H1 (cell line): Measurements from ENCODE around the gene OLFML2B. TPM values are rescaled to one million over a fixed set of nuclear protein-coding genes. Genes with fewer than 3 reads are reported as not detected.

Experiments
- CTCF ChIA-PET: fragments of 300-600 bp; sonication (Branson Sonifier 250); formaldehyde crosslinking; loops from one replicate; lab custom pipeline; 2021; ENCODE audit not compliant: partially characterized antibody; lab: Charles Lee
- POLR2A ChIA-PET: fragments of 300-600 bp; sonication (Branson Sonifier 250); formaldehyde crosslinking; loops from one replicate; lab custom pipeline; 2021; ENCODE audit warnings: inconsistent platforms; ENCODE audit not compliant: partially characterized antibody; lab: Charles Lee
- DNase-seq, 2 experiments: peaks; one replicate each; pipeline versions ENCODE4 v3.0.0 to v3.0.0-alpha.2; 2010 to 2022; ENCODE audit warnings: low spot score in 2 of 2, low read depth in 1 of 2, mixed read lengths in 1 of 2
- FAIRE-seq: peaks from 2 replicates; lab custom pipeline; 2011; peaks lifted over from hg19 to GRCh38; lab: Jason Lieb, UNC
- H2AFZ ChIP-seq: 2 replicates; pipeline ENCODE4 v1.8.1; 2012; ENCODE audit warnings: low read length, inconsistent platforms
- H2AK5ac ChIP-seq: 2 replicates; pipeline ENCODE4 v1.6.1; 2013; ENCODE audit warnings: low read depth, low read length
- H2BK120ac ChIP-seq: replicated peaks from 2 replicates; pipeline ENCODE3; 2013; ENCODE audit warnings: low read depth, low read length, inconsistent platforms
- H2BK12ac ChIP-seq: 2 replicates; pipeline ENCODE4 v1.6.1; 2013; ENCODE audit warnings: low read depth, low read length
- H2BK15ac ChIP-seq: 2 replicates; pipeline ENCODE4 v1.6.1; 2013; ENCODE audit warnings: low read length
- H2BK20ac ChIP-seq: 2 replicates; pipeline ENCODE4 v1.6.1; 2013; ENCODE audit warnings: low read length
- H2BK5ac ChIP-seq: 2 replicates; pipeline ENCODE4 v1.6.1; 2013; ENCODE audit warnings: low read depth, low read length
- H3K14ac ChIP-seq: 2 replicates; pipeline ENCODE4 v1.6.1; 2013; ENCODE audit warnings: inconsistent platforms; ENCODE audit not compliant: insufficient read length
- H3K18ac ChIP-seq: 2 replicates; pipeline ENCODE4 v1.6.1; 2013; ENCODE audit warnings: low read length; ENCODE audit errors: extremely low read depth
- H3K23ac ChIP-seq: 2 replicates; pipeline ENCODE4 v1.6.1; 2013; ENCODE audit warnings: inconsistent platforms; ENCODE audit not compliant: insufficient read length
- H3K23me2 ChIP-seq: 2 replicates; pipeline ENCODE4 v1.6.1; 2013; ENCODE audit warnings: low read depth, low read length
- H3K27ac ChIP-seq: 2 replicates; pipeline ENCODE4 v1.6.1; 2011; ENCODE audit warnings: low read depth, low read length, inconsistent platforms
- H3K27me3 ChIP-seq, 4 experiments: replicated peaks in 1 of 4; 1 replicate in 1 of 4; 2 replicates in 3 of 4; pipeline versions ENCODE4 v1.6.1 to v1.8.1; 2011 to 2013; ENCODE audit warnings: low read length in 3 of 4, mild to moderate bottlenecking in 3 of 4, inconsistent platforms in 2 of 4, mixed read lengths in 2 of 4, moderate library complexity in 1 of 4; ENCODE audit not compliant: control insufficient read depth in 3 of 4, insufficient read depth in 3 of 4; ENCODE audit errors: extremely low read depth in 1 of 4
- H3K36me3 ChIP-seq, 4 experiments: 2 replicates each; pipeline versions ENCODE4 v1.6.1 to v1.8.1; 2011 to 2013; ENCODE audit warnings: mild to moderate bottlenecking in 4 of 4, low read length in 3 of 4, moderate library complexity in 2 of 4, control low read depth in 1 of 4, inconsistent platforms in 1 of 4; ENCODE audit not compliant: insufficient read depth in 4 of 4, control insufficient read depth in 2 of 4
- H3K4ac ChIP-seq: replicated peaks from 2 replicates; pipeline ENCODE3; 2013; ENCODE audit warnings: low read length, low read depth, mixed read lengths, inconsistent platforms; ENCODE audit not compliant: insufficient read length
- H3K4me1 ChIP-seq, 4 experiments: replicated peaks in 1 of 4; 1 replicate in 1 of 4; 2 replicates in 3 of 4; pipeline versions ENCODE4 v1.6.1 to v1.8.1; 2011 to 2013; ENCODE audit warnings: low read length in 3 of 4, inconsistent platforms in 2 of 4, mixed read lengths in 1 of 4; ENCODE audit not compliant: insufficient read depth in 4 of 4, control insufficient read depth in 3 of 4
- H3K4me2 ChIP-seq, 2 experiments: 2 replicates each; pipeline versions ENCODE4 v1.6.1 to v1.8.1; 2011 to 2013; ENCODE audit warnings: low read depth in 2 of 2, low read length in 2 of 2, control low read depth in 1 of 2, inconsistent platforms in 1 of 2, mild to moderate bottlenecking in 1 of 2; ENCODE audit not compliant: insufficient read depth in 1 of 2
- H3K4me3 ChIP-seq, 4 experiments: fragments of 200-600, 300-600 bp in 1 of 4; sonication (generic), shearing (Covaris generic), sonication (Bioruptor Twin) in 1 of 4; 2 replicates each; pipeline versions ENCODE4 v1.5.1 to v1.8.1; 2011 to 2016; ENCODE audit warnings: low read length in 4 of 4, low read depth in 3 of 4, control low read depth in 2 of 4, inconsistent platforms in 2 of 4, mild to moderate bottlenecking in 2 of 4, mixed read lengths in 1 of 4, moderate library complexity in 1 of 4; ENCODE audit not compliant: insufficient read depth in 2 of 4; ENCODE audit errors: extremely low read depth in 1 of 4
- H3K56ac ChIP-seq: replicated peaks from 2 replicates; pipeline ENCODE3; 2013; ENCODE audit warnings: low read depth, mild to moderate bottlenecking, mixed read lengths, low read length, inconsistent platforms; ENCODE audit not compliant: insufficient read length
- H3K79me1 ChIP-seq: 2 replicates; pipeline ENCODE4 v1.6.1; 2013; ENCODE audit warnings: low read depth, low read length, control low read depth
- H3K79me2 ChIP-seq, 2 experiments: 2 replicates each; pipeline versions ENCODE4 v1.6.1 to v1.8.1; 2012 to 2013; ENCODE audit warnings: low read length in 2 of 2, mild to moderate bottlenecking in 2 of 2, inconsistent platforms in 1 of 2; ENCODE audit not compliant: insufficient read depth in 2 of 2, control insufficient read depth in 1 of 2
- H3K9ac ChIP-seq, 4 experiments: replicated peaks in 1 of 4; 1 replicate in 1 of 4; 2 replicates in 3 of 4; pipeline versions ENCODE4 v1.6.1 to v1.8.1; 2011 to 2013; ENCODE audit warnings: low read depth in 3 of 4, low read length in 3 of 4, control low read depth in 2 of 4, mild to moderate bottlenecking in 2 of 4, moderate library complexity in 2 of 4, inconsistent platforms in 1 of 4; ENCODE audit errors: extremely low read depth in 1 of 4
- H3K9me3 ChIP-seq, 2 experiments: 2 replicates each; pipeline versions ENCODE4 v1.6.1 to v1.8.1; 2012 to 2013; ENCODE audit warnings: mild to moderate bottlenecking in 2 of 2, moderate library complexity in 2 of 2, control low read depth in 1 of 2, inconsistent platforms in 1 of 2, low read depth in 1 of 2, low read length in 1 of 2, mixed read lengths in 1 of 2; ENCODE audit not compliant: insufficient read depth in 2 of 2
- H4K20me1 ChIP-seq, 2 experiments: replicated peaks in 1 of 2; 2 replicates each; pipeline versions ENCODE3 to v1.8.1; 2011 to 2013; ENCODE audit warnings: inconsistent platforms in 2 of 2, low read length in 2 of 2, mild to moderate bottlenecking in 1 of 2; ENCODE audit not compliant: insufficient read depth in 2 of 2, control insufficient read depth in 1 of 2
- H4K5ac ChIP-seq: 2 replicates; pipeline ENCODE4 v1.6.1; 2013; ENCODE audit warnings: low read length, low read depth, mixed read lengths, inconsistent platforms; ENCODE audit not compliant: insufficient read length
- H4K8ac ChIP-seq: 2 replicates; pipeline ENCODE4 v1.8.0; 2013; ENCODE audit warnings: mild to moderate bottlenecking, moderate library complexity, low read length, inconsistent platforms; ENCODE audit not compliant: insufficient read depth; ENCODE audit errors: extremely low read depth
- H4K91ac ChIP-seq: replicated peaks from 2 replicates; pipeline ENCODE3; 2013; ENCODE audit warnings: low read length, mixed read lengths, inconsistent platforms; ENCODE audit not compliant: insufficient read length
- BRCA1 ChIP-seq: IDR thresholded peaks from 2 replicates; pipeline ENCODE4 v1.6.1; 2012; ENCODE audit warnings: low read depth, low read length, improper control_type of control experiment
- EZH2 ChIP-seq: fragments of 200-600 bp; sonication (generic); IDR thresholded peaks from 2 replicates; pipeline ENCODE4 v1.7.1; 2012; ENCODE audit warnings: low read depth, mild to moderate bottlenecking, moderate library complexity, low read length, inconsistent platforms; ENCODE audit not compliant: severe bottlenecking
- HDAC2 ChIP-seq, 2 experiments: fragments of 300-600 bp in 1 of 2; sonication (generic) in 1 of 2; IDR thresholded peaks; 2 replicates each; pipeline ENCODE4 v1.6.1; 2011 to 2012; ENCODE audit warnings: low read depth in 2 of 2, low read length in 2 of 2, mild to moderate bottlenecking in 2 of 2, moderate library complexity in 2 of 2, borderline replicate concordance in 1 of 2, inconsistent platforms in 1 of 2
- NRF1 ChIP-seq: IDR thresholded peaks from 2 replicates; pipeline ENCODE4 v1.6.1; 2011; ENCODE audit warnings: mild to moderate bottlenecking, low read depth, low read length, improper control_type of control experiment
- WGBS, 2 experiments: shearing (Covaris generic) in 1 of 2; methylation state at CpG; one replicate each; pipeline versions ENCODE4 v1.1.6 to v1.1.7; 2013 to 2015; ENCODE audit warnings: low lambda C conversion rate in 2 of 2, mixed read lengths in 2 of 2, inconsistent platforms in 1 of 2, low coverage in 1 of 2, missing lambda C conversion rate in 1 of 2; ENCODE audit not compliant: insufficient replicate concordance in 2 of 2, insufficient coverage in 1 of 2, insufficient read length in 1 of 2; ENCODE audit errors: extremely low coverage in 1 of 2, missing lambda C conversion rate in 1 of 2; 5-methylcytosine and 5-hydroxymethylcytosine counted together
- polyA plus RNA-seq, 7 experiments: library from polyadenylated mRNA; depleted of rRNA in 3 of 7; stranded (reverse) in 5 of 7; unstranded in 2 of 7; fragments of >200 nt in 5 of 7; fragments of 200-250 nt in 2 of 7; gene quantifications; 1 replicate in 5 of 7; 2 replicates in 1 of 7; 4 replicates in 1 of 7; pipeline versions ENCODE4 v1.2.1 to v1.2.3, GENCODE V29; 2011 to 2013; ENCODE audit warnings: missing spikeins in 2 of 7, mixed read lengths in 2 of 7
- total RNA-seq: library from RNA; stranded (reverse); fragmentation: NEBNext Ultra II Directional; extraction: Animal tissue kit (Norgen Biotek cat#: 25700); gene quantifications from 2 replicates; pipeline ENCODE4 v1.2.1, GENCODE V29; 2021

Gene OLFML2B
- total and polyA plus RNA-seq, 2 of the 8 experiments (the other 6 are each of a cell fraction or from before 2014, with no cell fraction given): 6.5 to 10.4 TPM

GRCh38 chr1:161999301-162000052 lies 24.2 kb downstream of the OLFML2B start:
- no peak overlapping the region for H3K56ac ChIP-seq
- no peak overlapping the region for H4K8ac ChIP-seq
- H3K4me2 ChIP-seq: no peak overlapping the region
- ChIA-PET POLR2A (interaction anchor here (0.6 kb wide), 1 partner anchor 497 kb away, joined by 3 read pairs; no protein-coding TSS in a partner anchor), CTCF (interaction anchor here (1.0 kb wide), 1 partner anchor 38 kb away, joined by 5 read pairs; no protein-coding TSS in a partner anchor)
- H3K9me3 ChIP-seq: no peaks in the 10 kb centered on the region
- H2BK20ac ChIP-seq: no peak overlapping the region
- H2BK12ac ChIP-seq: no peak overlapping the region
- no peak overlapping the region for H3K14ac ChIP-seq
- no peaks in the 10 kb centered on the region for H3K79me1 ChIP-seq
- H3K4me1 ChIP-seq: no peaks in the 10 kb centered on the region
- no peaks in the 10 kb centered on the region for H3K23me2 ChIP-seq
- no peak overlapping the region for H4K91ac ChIP-seq
- H2BK5ac ChIP-seq: no peak overlapping the region
- no peak for FAIRE-seq
- no peak overlapping the region for H3K4me3 ChIP-seq
- WGBS, 2 experiments: 88% methylated on average over 8 of the region's 8 CpGs; no CpG with 5 or more reads in 1 of the 2 experiments
- H2AFZ ChIP-seq: no peak overlapping the region
- no peak overlapping the region for H3K4ac ChIP-seq
- H3K36me3 ChIP-seq: no peaks in the 10 kb centered on the region; a peak in 2 of 8 replicates
- H2BK120ac ChIP-seq: no peak overlapping the region
- no peak overlapping the region for H3K23ac ChIP-seq
- no peak overlapping the region for H3K9ac ChIP-seq
- no peak overlapping the region for H4K5ac ChIP-seq
- DNase-seq: no peak
- no peak overlapping the region; the same call in 1 of the 2 replicates for H3K18ac ChIP-seq
- no peaks in the 10 kb centered on the region for H4K20me1 ChIP-seq
- no peak overlapping the region for H3K27ac ChIP-seq
- H3K27me3 ChIP-seq: no peaks in the 10 kb centered on the region
- TF ChIP-seq EZH2 (no peak), BRCA1 (no peak), NRF1 (no peak), HDAC2 (IDR thresholded peaks at IDR 0.05; ENCODE audit: borderline replicate concordance in 1 of 2, low read depth in 2 of 2, low read length in 2 of 2) (no peak)
- no peak overlapping the region for H2BK15ac ChIP-seq
- H2AK5ac ChIP-seq: no peak overlapping the region
- no peaks in the 10 kb centered on the region for H3K79me2 ChIP-seq
